GM21723 (cell line): ENCODE measurements around the gene LRRC18.

Experiments
- ATAC-seq: cut with Tn5 transposase; IDR thresholded peaks from one replicate; pipeline ENCODE4 v1.9.1; 2021; ENCODE audit warnings: mild to moderate bottlenecking, moderate library complexity; ENCODE audit not compliant: unreplicated experiment

The LRRC18 gene

GRCh38 chr10:48884179-48885045 lies 55.2 kb downstream of the LRRC18 start:
- no peak for ATAC-seq

GRCh38 chr10:48883701-48884100 lies 55.9 kb downstream of the LRRC18 start:
- ATAC-seq = no peak

- ATAC-seq = no peak
Measured at GRCh38 chr10:48882881-48883280, 56.8 kb downstream of the LRRC18 start.

GRCh38 chr10:48881937-48882336 lies 57.7 kb downstream of the LRRC18 start:
- no peak for ATAC-seq

GRCh38 chr10:48880016-48880705 lies 59.5 kb downstream of the LRRC18 start:
- ATAC-seq = no peak

- ATAC-seq = no peak
Measured at GRCh38 chr10:48879451-48879850, 60.2 kb downstream of the LRRC18 start.

- no peak for ATAC-seq
Measured at GRCh38 chr10:48878091-48878490, 61.5 kb downstream of the LRRC18 start.

GRCh38 chr10:48872234-48872633 lies 67.4 kb downstream of the LRRC18 start:
- ATAC-seq = no peak
